Spleen (tissue), 11 donors: ENCODE data around the gene RNF227. TPM values are rescaled to one million over a fixed set of nuclear protein-coding genes. Genes with fewer than 3 reads are reported as not detected.

ENCODE experiments used
- DNase-seq: peaks from one replicate; pipeline ENCODE4 v3.0.0-alpha.2; 2020
- H3K27ac ChIP-seq, 8 donors: fragments of 200-600 bp; sonication (generic) in 7 of 8; 1 replicate in 4 of 8; 2 replicates in 4 of 8; pipeline versions ENCODE4 v1.5.0 to v1.8.0; 2016 to 2021; ENCODE audit warnings: inconsistent platforms in 4 of 8, mild to moderate bottlenecking in 4 of 8, moderate library complexity in 1 of 8
- H3K27me3 ChIP-seq, 7 donors: fragments of 200-600 bp; sonication (generic) in 6 of 7; replicated peaks in 1 of 7; 1 replicate in 4 of 7; 2 replicates in 3 of 7; pipeline versions ENCODE4 v1.5.0 to v1.8.0; 2016 to 2021; ENCODE audit warnings: inconsistent platforms in 3 of 7, mild to moderate bottlenecking in 1 of 7
- H3K36me3 ChIP-seq, 6 donors: fragments of 200-600 bp; sonication (generic) in 5 of 6; 1 replicate in 4 of 6; 2 replicates in 2 of 6; pipeline versions ENCODE4 v1.5.0 to v1.8.0; 2016 to 2021; ENCODE audit warnings: inconsistent platforms in 2 of 6
- H3K4me1 ChIP-seq, 6 donors: fragments of 200-600 bp; sonication (generic) in 5 of 6; 1 replicate in 3 of 6; 2 replicates in 3 of 6; pipeline versions ENCODE4 v1.5.0 to v1.8.0; 2016 to 2021; ENCODE audit warnings: inconsistent platforms in 3 of 6
- H3K4me3 ChIP-seq, 8 donors: fragments of 200-600 bp; sonication (generic) in 7 of 8; 1 replicate in 4 of 8; 2 replicates in 4 of 8; pipeline versions ENCODE4 v1.5.0 to v1.8.0; 2016 to 2021; ENCODE audit warnings: inconsistent platforms in 4 of 8, mild to moderate bottlenecking in 4 of 8, moderate library complexity in 2 of 8
- H3K9me3 ChIP-seq, 8 donors: fragments of 200-600 bp; sonication (generic) in 7 of 8; 1 replicate in 4 of 8; 2 replicates in 4 of 8; pipeline versions ENCODE4 v1.5.0 to v1.8.0; 2016 to 2021; ENCODE audit warnings: inconsistent platforms in 4 of 8
- CTCF ChIP-seq, 11 experiments: fragments of 200-600 bp in 7 of 11; fragments of 450-650 bp in 4 of 11; sonication (generic) in 4 of 11; IDR thresholded peaks in 8 of 11; conservative IDR thresholded peaks in 3 of 11; 1 replicate in 7 of 11; 2 replicates in 4 of 11; pipeline versions ENCODE4 v1.4.0 to v1.8.0; 2016 to 2021; ENCODE audit warnings: antibody characterized with exemption in 11 of 11, inconsistent platforms in 4 of 11, mild to moderate bottlenecking in 1 of 11
- POLR2A ChIP-seq, 3 donors: fragments of 450-650 bp; IDR thresholded peaks; one replicate each; pipeline ENCODE4 v1.5.1; 2017; ENCODE audit warnings: antibody characterized with exemption in 3 of 3, mild to moderate bottlenecking in 1 of 3
- POLR2AphosphoS5 ChIP-seq, 3 donors: sonication (generic); formaldehyde crosslinking; IDR thresholded peaks; one replicate each; pipeline ENCODE4 v1.5.1; 2017; ENCODE audit warnings: antibody characterized with exemption in 3 of 3
- WGBS, 5 donors: extraction: QIAGEN DNeasy Blood & Tissue Kit in 3 of 5; methylation state at CpG; one replicate each; pipeline versions ENCODE4 v1.1.5 to v1.1.7; 2013 to 2018; 5-methylcytosine and 5-hydroxymethylcytosine counted together
- intact Hi-C: fragments of 100-400 bp; cut with DNase I; formaldehyde crosslinking; loops from one replicate; pipeline ENCODE4 v1.15.0; 2023; ENCODE audit warnings: low total_unique reads
- polyA plus RNA-seq, 3 donors: library from polyadenylated mRNA; stranded (reverse); fragments of 200-250 nt; gene quantifications; one replicate each; pipeline ENCODE4 v1.2.1, GENCODE V29; 2013
- total RNA-seq, 7 donors: library from RNA; depleted of rRNA in 3 of 7; stranded (reverse); fragments of >200 nt in 3 of 7; fragmentation: NEBNext Ultra II Directional in 4 of 7; extraction: Animal tissue kit (Norgen Biotek cat#: 25700) in 4 of 7; gene quantifications; one replicate each; pipeline versions ENCODE4 v1.1.0 to v1.2.1, GENCODE V29; 2016 to 2021
- donor health status: healthy with polysubstance abuse.
- donor health status: DM: no; HTN: no; CAD: no; lungs with moderate emphysema.
- donor health status: DM: no; HTN: no; CAD: no.
- donor health status: Bipolar disorder and iron deficiency.
- donor health status: healthy.
- donor health status: DM: no; HTN: no; CAD: no.
- donor health status: DM: yes; HTN: yes; CAD: no.

Gene RNF227
- total and polyA plus RNA-seq, 10 donors = 2.4 to 20.7 (median 3.6) TPM

DNA sequence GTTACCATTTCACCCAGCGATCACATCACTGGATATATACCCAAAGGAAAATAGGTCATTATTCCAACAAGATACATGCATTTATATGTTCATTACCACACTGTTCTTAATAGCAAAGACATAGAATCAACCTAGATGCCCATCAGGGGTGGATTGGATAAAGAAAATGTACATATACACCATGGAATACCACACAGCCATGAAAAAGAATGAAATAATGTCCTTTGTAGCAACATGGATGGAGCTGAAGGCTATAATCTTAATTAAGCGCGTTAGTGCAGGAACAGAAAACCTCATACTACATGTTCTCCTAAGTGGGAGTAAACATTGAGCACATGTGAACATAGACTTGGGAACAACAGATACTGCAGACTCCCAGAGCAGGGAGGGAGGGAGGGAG lies 34.5 kb upstream of the RNF227 start:
- 58 to 97% (median 81%) methylated on average over 3 of the region's 3 CpGs for WGBS, 5 donors
- Histone ChIP-seq H3K4me3 (no peak overlapping the region), H3K9me3 (no peaks in the 10 kb centered on the region), H3K27me3 (no peaks in the 10 kb centered on the region), H3K27ac (peak overlapping the region in 1 of 8 donors; percentile 32), H3K36me3 (peaks cover 0 to 50% (median 39%) of the 10 kb centered on the region in 6 donors), H3K4me1 (peaks cover 0 to 12% (median 0%) of the 10 kb centered on the region in 6 donors)
- intact Hi-C loops = no loop called here
- TF ChIP-seq POLR2A (IDR thresholded peaks at IDR 0.05) (no peak), POLR2AphosphoS5 (IDR thresholded peaks at IDR 0.05) (no peak), CTCF (IDR thresholded peaks at IDR 0.05 in 8 of 11, conservative IDR thresholded peaks at IDR 0.05 in 3 of 11) (no peak)
- no peak for DNase-seq

GRCh38 chr17:7947651-7948050 lies 31.6 kb upstream of the RNF227 start:
- Histone ChIP-seq H3K36me3 (peaks cover 4 to 77% (median 65%) of the 10 kb centered on the region in 6 donors), H3K27me3 (no peaks in the 10 kb centered on the region), H3K27ac (no peak overlapping the region), H3K4me3 (no peak overlapping the region), H3K4me1 (peaks cover 0 to 12% (median 0%) of the 10 kb centered on the region in 6 donors), H3K9me3 (no peaks in the 10 kb centered on the region)
- TF ChIP-seq POLR2A (IDR thresholded peaks at IDR 0.05) = no peak
- no peak for TF ChIP-seq CTCF (IDR thresholded peaks at IDR 0.05 in 8 of 11, conservative IDR thresholded peaks at IDR 0.05 in 3 of 11)
- no peak for TF ChIP-seq POLR2AphosphoS5 (IDR thresholded peaks at IDR 0.05)
- whole genome bisulfite sequencing, 5 donors = 90 to 95% (median 93%) methylated on average over 5 of the region's 5 CpGs
- DNase-seq = no peak
- intact Hi-C loops = no loop called here

DNA sequence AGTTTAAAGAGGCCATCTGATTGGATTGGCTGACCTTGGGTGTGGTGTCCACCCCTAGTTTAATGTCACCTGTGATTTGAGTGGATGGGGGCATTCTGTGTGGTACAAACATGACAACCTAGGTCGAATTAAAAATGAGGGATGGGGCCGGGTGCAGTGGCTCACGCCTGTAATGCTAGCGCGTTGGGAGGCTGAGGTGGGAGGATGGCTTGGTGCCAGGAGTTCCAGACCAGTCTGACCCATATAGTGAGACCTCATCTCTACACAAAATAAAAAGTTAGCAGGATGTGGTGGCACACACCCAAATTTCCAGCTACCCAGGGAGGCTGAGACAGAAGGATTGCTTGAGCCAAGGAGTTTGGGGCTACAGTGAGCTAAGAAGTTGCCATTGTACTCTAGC lies 30.4 kb upstream of the RNF227 start:
- Histone ChIP-seq H3K27me3 (no peaks in the 10 kb centered on the region), H3K36me3 (peaks cover 4 to 89% (median 75%) of the 10 kb centered on the region in 6 donors), H3K4me3 (no peak overlapping the region), H3K9me3 (no peaks in the 10 kb centered on the region), H3K4me1 (peaks cover 0 to 6% (median 0%) of the 10 kb centered on the region in 6 donors), H3K27ac (no peak overlapping the region)
- 71 to 91% (median 84%) methylated on average over 5 of the region's 5 CpGs for WGBS, 5 donors
- TF ChIP-seq CTCF (IDR thresholded peaks at IDR 0.05 in 8 of 11, conservative IDR thresholded peaks at IDR 0.05 in 3 of 11) (no peak), POLR2AphosphoS5 (IDR thresholded peaks at IDR 0.05) (no peak), POLR2A (IDR thresholded peaks at IDR 0.05) (no peak)
- intact Hi-C loops = no loop called here
- no peak for DNase-seq

- peaks cover 4 to 97% (median 82%) of the 10 kb centered on the region in 6 donors for H3K36me3 ChIP-seq
- DNase-seq = no peak
- intact Hi-C loops = no loop called here
- no peaks in the 10 kb centered on the region for H3K9me3 ChIP-seq
- no peaks in the 10 kb centered on the region for H3K4me1 ChIP-seq
- TF ChIP-seq POLR2A (IDR thresholded peaks at IDR 0.05) (no peak), CTCF (IDR thresholded peaks at IDR 0.05 in 8 of 11, conservative IDR thresholded peaks at IDR 0.05 in 3 of 11) (no peak), POLR2AphosphoS5 (IDR thresholded peaks at IDR 0.05) (no peak)
- H3K4me3 ChIP-seq = no peak overlapping the region
- no peak overlapping the region for H3K27ac ChIP-seq
- no peaks in the 10 kb centered on the region for H3K27me3 ChIP-seq
- WGBS, 5 donors = 84 to 97% (median 90%) methylated on average over 7 of the region's 7 CpGs
Measured at GRCh38 chr17:7945651-7946050, 29.6 kb upstream of the RNF227 start.
